GDM1 (cell line): ENCODE data around the gene CYTH3.
"Not testable (repeated sequence)": the region's sequence is repeated elsewhere in the genome, so short reads cannot be mapped to it uniquely, and the experiment has no call there.

Experiments used
- DNase-seq: peaks from one replicate; lab custom pipeline; 2025; lab: John Stamatoyannopoulos, UW

CYTH3 gene

DNA sequence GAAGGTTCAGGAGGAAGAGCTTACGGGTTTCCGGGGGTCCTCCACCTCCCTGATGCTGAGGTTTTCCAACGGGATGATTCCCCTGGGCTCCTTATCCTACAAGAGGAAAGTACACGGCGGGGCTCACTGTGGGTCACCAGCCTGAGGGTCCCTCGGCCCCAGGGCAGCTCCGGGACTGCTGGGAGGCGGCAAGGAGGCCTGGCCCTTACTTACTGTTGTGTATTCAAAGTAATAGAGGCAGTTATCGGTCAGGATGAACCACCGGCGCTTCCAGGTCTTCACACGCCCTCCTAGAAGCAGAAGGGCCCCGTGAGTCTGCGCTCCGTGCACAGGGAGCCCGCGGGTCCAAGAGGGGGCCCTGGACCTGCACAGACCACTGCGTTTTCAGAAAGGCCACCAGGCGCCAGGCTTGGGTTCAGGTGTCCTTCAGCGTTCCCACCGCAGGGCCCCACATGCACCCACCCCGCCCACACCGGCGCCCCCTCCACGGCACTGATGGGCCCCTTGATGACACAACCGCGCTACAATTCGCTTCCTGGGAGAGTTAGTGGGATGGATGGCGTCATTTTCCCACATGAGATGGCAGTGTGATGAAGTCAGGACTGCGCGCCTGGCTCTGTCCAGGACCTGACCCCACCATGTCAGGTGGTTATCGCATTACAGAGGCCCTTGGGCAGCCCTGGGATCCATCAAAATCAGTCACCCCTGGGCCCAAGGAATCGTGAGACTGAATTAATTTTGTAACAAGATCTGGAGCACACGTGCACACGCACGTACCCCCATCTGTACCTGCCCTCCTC lies 106.7 kb downstream of the CYTH3 start:
- no peak for DNase-seq

DNA sequence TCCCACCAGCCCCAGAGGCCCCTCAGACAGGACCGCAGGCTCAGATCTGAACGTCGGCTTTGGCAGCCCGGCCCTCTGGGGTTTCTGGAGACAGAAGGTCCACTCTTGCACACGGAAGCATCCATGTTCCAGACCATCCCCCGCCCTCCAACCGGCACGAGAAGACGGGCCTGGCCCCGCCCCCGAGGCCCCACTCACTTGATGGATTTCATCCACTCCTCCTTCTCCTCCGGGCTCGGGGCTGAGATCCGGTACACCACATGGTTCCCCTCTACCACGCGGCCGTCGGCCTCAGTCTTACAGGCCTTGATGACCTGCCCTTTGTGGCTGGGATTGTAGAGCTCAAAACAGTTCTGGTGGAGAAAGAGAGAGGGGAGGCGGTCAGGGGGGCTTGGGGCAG lies 107.3 kb downstream of the CYTH3 start:
- DNase-seq: no peak

DNA sequence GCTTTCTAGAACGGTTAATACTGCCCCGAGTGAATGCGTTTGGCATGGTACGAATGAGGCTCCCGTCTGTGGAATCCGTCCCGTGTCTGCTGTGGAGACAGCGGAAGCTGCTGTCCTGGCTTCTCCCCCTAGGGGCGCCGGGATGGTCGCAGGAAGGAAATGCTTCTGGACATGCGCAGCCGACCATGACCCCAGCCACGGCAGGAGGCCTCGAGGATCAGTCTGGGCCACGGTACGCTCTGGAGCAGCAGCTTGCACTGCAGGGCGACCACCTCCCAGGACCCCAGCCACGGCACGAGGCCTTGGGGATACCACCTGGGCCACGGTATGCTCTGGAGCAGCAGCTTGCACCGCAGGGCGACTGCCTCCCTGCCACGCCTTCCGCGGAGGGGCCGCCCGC lies 107.9 kb downstream of the CYTH3 start:
- DNase-seq: no peak

DNA sequence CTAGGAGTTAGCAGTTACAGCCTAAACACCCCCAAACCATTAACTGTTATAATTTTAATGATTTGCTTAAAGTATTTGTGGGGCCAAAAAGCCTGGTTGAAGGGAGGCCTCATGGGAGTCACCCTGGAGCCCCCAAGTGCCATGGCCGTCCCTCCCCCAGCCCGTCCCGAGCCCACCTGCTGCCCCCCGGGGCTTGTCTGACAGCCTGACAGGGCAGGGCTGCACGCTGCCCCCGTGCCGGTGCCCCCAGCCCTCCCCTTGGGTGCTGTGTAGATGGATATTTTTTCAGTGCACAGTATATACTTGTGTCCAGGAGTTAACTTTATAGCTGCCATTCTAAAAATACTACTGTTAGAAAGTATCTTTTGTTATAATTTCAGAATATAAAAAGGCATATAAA lies 108.4 kb downstream of the CYTH3 start:
- no peak for DNase-seq

DNA sequence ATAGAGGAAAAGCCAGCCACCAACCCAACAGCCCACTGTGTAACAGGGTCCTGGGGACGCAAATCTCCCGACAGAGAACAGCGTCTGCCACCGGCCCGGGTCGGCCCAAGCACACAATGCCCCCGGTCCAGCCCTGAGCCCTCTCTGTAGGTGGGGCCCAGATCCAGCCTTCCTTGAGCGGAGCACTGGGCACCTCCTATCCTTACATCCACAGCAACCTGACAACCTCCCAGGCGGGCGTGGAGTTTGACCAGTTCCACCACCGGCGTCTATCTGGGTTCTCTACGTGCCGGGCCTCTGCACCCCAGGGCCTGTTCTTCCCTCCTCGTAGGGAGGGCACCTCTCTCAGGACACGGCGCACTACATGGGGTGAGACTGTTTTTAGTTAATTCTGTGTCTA lies 109.0 kb downstream of the CYTH3 start:
- no peak for DNase-seq

DNA sequence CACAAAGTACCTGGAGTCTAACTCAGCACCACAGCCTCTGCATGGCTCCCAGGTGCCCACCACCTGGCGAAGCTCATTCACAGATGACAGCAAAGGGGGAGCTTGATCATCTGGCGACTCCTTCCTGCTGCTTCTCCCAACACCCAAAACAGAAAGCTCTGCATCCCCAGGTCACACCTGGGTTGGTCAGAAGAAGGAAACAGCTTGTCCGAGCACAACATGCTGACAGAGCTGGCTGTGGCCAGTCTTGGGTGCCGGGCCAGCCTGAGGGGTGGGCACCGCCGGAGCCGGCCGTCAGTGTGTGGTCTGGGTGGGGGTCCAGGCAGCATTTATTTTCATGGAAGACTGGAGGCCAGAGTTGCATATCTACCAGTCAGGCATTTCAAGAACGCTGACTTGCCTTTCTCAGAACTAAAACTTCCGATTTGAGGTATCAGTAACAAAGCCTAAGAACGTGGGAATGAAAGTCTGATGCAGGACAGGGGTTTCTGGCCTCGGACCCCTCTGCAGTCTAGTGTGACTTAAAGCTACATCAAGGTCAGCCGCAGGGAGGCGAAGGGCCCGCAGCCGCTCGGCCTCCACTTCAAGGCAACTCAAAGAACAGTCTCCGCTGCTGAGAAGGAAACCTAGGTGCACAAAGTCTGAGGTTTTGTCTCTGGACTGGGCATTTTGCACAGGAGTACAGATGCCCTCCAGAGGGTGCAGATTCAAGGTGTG lies 109.6 kb downstream of the CYTH3 start:
- no peak for DNase-seq

DNA sequence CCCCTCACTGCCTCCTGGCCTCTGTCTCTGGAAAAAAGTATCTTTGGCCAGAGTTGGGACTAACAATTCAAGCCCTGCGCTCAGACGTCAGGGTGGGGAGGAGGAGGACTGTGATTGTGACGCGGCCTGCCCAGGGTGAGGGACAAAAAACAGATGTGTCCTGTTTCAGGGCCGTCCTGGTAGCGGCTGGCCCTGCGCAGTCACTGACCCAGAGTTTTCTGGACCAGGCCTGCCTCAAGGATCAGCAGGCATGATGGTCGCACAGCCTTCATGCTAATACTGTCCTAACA lies 110.1 kb downstream of the CYTH3 start:
- DNase-seq: no peak

DNA sequence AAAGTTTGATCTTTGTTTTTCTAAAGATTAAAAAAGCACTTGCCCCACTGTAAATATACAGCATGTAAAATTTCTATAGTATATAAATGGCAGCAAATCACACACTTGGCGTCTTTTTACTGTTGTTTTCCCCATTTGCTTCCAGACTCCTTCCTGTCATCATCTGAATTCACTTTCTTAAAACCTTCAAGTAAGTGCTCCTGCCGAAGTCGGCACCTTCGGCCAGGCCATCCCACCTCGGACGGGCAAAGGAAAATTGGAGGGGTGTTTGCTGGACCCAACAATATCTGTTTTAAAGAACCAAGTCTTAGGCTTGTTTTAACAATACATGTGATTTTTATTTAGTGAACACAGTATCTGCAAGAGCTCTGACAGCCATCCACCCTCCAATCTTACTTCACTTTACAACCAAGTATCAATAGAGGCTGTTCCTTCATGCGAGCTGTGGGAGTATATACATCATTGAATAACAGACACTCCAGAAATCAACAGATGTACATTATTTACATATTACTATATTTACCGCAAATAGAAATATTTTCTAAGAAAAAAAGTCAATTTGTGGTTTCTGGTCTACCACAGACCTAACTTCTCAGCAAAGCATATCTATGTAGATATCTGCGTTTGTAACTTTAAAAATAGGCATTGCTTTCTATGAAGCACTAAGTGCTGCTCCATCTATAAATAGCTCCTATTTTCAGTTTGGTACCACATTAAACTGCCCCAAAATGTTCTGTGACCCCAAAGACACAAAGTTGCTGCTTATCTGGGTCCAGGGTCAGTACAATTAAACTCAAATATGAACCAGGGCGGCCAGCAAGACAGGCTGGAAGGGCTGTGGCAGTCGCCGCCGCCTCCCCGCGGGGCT lies 110.7 kb downstream of the CYTH3 start:
- DNase-seq: no peak

DNA sequence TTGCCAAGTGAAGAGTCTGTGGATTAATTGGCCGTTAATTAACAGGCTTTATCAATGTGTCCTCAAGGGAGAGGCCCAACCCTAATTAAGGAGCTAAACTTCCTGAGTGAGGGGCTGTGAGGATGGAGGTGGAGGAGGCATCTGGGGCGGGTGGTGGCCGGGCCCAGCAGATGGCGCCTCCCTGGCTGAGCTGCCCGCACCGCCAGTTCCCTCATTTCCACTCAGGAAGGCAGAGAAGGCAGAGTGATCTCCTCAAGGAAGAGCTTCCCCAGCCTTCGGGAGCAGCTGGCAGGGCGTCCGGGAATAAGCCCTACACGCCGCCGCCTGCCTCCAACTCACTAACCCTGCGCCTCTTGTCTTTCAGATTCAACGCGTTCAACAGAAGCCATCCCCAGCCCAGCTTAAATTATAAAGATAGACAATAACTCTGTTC lies 112.2 kb downstream of the CYTH3 start:
- DNase-seq: no peak

DNA sequence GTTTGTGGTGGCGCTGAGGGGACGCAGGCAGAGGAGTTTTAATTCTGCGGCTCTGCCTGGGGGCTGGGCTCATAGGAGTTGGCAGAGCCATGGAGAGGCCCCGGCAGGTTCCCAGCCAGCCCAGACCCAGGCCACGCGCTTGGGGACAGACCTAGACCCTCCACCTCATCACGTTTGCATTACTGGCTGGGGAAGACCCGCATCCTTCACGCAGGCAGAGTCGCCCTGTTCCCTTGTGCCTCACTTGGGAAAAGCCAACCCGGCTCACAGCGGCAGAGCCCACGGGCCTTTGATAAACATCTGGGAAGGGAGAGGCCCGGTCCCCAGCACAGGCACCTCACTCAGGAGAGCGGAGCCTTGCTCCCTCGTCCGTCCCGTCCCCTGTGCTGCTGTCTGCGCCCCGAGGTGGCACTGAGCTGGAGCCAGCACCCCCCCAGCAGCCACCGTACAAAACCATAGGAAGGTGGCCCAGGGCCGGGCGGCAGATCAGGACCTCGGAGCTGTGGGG lies 112.8 kb downstream of the CYTH3 start:
- DNase-seq: no peak

DNA sequence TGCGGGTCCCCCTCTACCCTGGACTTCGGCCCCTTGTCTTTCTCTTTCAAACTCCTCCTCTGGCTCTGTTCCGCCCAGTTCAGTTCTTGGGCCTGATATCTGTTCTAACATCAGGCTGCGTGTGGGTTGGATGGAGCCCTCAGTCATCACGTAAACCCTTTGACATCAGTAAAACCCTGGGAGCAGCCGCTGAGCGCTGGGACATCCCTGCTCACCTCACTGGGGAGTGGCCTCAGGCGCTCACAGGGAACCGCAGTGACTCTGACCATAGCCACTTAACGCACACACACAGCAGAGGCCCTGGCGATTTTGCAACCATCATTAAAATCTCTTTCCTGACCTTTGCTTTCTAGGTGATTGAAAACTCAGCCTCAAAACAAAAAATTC lies 113.3 kb downstream of the CYTH3 start:
- DNase-seq: no peak

DNA sequence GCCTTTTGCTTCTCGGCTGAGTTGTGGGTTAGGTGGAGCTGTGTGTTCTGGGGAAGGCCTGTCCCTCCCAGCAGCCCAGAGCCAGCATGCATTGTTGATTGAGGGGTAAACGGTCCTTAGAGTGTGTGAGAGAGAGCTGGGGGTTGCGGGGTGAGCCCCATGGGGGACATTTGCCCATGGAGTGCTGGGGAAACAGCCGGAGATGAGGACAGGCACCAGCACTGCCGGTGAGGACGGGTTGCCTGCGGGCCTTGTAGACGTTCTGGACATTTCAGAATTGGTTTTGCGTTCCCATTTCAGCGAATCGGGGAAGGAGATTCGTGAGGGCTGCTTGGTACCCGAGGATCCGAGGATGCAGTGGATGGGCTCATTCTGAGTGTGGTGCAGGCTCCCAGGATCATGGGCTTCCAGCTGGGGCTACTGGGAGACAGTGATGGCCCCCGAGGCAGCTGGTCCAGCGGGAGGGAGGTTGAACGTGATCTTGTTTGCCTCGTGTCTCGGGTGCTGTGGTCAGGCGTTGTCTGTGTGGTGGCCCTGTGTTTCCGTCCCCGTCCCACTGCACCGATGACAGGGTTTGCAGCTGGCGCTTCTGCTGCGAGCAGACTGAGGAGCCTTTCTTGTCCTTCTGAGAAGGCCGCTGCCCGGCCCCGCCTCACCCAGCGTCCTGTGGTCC lies 113.9 kb downstream of the CYTH3 start:
- DNase-seq: no peak

DNA sequence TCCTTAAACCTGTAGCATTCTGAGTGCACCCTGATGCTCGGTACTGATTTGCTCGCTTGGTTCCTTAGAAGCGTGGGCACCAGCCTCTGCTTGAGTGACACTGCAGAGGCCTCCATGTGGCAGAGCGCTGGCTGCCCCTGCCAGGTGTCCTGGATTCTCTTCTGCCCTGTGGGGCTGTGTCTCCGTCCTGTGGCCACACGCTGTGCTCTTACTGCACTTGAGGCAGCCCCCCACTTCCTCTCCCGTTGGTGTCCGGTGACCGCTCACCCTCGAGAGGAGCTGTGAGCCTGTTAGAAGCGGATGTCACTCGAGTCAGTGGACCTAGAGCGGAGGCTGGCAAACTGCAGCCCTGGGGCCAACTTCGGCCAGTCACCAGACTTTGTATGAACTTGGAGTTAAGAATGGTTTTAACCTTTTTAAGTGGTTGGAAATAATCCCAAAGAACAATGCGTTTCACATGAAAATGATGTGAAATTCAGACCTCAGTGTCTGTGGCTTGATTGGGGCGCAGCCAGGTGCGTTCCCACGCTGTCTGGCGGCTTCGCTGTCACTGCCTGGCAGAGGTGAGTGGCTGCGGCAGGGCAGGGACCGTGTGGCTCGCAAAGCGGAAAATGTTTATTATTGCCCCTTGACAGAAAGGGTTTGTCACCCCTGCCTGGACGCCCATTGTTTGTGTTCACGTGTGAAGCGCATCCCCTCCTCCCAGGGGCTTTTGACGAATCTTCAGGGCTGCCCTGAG lies 114.6 kb downstream of the CYTH3 start:
- DNase-seq: no peak

DNA sequence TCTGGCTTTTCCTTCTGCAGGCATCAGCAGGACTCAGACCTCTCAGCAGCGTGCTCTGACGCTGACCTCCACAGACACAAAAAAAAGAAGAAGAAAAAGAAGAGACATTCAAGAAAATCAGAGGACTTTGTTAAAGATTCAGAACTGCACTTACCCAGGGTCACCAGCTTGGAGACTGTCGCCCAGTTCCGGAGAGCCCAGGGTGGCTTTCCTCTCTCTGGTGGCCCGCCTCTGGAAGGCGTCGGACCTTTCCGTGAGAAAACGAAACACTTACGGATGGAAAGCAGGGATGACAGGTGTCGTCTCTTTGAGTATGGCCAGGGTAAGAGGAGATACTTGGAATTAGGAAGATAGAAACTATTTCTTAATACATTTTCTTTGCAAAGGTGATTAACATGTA lies 115.7 kb downstream of the CYTH3 start:
- no peak for DNase-seq

DNA sequence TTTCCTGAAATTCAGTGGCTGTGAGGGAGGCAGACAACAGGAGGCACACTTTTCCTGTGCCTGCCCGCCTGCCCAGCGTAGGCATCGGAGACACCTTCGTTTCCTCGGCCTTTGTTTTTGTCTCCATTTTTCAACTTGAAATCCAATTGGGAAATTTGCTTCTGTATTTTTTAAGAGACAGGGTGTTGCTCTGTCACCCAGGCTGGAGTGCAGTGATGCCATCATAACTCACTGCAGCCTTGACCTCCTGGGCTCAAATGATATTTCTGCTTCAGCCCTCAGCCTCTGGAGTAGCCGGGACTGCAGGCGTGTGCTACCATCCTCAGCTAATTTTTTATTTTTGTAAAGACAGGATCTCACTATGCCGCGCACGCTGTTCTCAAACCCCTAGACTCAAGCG lies 116.8 kb downstream of the CYTH3 start:
- no peak for DNase-seq

DNA sequence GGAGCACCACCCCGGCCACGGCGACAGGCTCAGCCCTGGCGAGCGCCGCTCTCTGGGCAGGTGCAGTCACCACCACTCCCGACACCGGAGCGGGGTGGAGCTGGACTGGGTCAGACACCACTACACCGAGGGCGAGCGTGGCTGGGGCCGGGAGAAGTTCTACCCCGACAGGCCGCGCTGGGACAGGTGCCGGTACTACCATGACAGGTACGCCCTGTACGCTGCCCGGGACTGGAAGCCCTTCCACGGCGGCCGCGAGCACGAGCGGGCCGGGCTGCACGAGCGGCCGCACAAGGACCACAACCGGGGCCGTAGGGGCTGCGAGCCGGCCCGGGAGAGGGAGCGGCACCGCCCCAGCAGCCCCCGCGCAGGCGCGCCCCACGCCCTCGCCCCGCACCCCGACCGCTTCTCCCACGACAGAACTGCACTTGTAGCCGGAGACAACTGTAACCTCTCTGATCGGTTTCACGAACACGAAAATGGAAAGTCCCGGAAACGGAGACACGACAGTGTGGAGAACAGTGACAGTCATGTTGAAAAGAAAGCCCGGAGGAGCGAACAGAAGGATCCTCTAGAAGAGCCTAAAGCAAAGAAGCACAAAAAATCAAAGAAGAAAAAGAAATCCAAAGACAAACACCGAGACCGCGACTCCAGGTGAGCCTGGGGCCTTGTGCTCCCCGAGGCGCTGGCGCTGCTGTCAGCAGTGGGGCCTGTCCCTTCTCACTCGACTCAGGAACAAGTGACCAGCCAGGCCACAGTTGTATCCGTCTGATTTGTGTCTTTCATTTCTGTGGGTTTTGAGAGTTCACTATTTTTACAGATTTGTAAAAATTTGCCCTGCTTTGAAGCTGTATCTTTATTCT lies 117.7 kb downstream of the CYTH3 start:
- DNase-seq: no peak

DNA sequence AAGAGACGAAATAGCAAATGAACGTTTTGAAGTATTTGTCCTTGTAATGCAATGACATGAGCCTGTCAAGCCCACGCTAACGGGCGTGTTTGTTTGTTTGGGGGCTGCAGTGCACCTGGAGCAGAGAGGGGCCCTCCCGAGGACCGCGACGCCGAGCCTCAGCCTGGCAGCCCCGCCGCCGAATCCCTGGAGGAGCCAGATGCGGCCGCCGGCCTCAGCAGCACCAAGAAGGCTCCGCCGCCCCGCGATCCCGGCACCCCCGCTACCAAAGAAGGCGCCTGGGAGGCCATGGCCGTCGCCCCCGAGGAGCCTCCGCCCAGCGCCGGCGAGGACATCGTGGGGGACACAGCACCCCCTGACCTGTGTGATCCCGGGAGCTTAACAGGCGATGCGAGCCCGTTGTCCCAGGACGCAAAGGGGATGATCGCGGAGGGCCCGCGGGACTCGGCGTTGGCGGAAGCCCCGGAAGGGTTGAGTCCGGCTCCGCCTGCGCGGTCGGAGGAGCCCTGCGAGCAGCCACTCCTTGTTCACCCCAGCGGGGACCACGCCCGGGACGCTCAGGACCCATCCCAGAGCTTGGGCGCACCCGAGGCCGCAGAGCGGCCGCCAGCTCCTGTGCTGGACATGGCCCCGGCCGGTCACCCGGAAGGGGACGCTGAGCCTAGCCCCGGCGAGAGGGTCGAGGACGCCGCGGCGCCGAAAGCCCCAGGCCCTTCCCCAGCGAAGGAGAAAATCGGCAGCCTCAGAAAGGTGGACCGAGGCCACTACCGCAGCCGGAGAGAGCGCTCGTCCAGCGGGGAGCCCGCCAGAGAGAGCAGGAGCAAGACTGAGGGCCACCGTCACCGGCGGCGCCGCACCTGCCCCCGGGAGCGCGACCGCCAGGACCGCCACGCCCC lies 118.5 kb downstream of the CYTH3 start:
- DNase-seq: no peak

DNA sequence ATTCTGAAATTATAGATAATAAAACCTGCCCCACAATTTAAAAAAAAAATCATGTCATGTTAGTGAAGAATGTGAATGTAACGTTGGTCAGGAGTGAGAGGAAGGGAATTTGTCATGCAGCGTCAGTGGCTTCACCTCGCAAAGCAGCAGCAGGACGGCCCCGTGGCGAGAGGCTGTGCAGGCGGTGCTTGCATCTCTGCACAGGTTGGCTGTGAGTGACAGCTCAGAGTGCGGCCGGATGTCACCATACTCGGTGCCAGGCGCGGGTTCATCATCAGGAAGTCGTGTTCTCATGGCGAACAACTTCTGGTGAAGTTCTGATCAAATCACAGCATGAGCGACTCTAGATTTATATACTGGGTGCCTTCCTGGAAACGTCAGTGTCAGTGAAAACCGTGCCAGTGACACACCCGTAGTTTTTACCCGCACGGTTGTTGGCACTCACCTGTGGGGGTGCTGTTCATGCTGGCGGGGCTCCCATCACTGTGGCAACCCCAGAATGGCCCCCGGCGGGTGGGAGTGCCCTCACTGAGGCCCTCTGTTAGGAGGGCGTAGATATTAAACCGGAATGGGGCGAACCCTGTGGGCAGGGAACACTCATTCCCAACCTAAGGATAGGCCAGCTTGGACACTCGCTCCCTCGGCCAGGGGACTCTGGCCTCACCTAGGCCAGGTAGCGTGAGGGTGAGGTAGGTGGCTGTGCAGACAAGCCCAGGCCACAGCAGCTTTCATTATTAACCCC lies 120.3 kb downstream of the CYTH3 start:
- DNase-seq: no peak

DNA sequence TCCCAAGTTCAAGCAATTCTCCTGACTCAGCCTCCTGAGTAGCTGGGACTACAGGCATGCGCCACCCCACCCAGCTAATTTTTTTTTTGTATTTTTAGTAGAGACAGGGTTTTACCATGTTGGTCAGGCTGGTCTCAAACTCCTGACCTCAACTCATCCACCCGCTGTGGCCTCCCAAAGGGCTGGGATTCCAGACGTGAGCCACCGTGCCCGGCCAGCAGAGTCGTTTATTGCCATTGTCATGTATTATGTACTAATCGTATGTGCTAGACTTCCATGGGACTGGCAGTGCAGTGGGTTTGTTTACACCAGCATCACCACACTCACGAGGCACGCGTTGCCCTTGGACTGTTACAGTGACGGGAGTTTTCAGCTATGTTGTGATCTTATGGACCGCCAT lies 120.9 kb downstream of the CYTH3 start:
- DNase-seq: not testable (repeated sequence)
